HG03064 (cell line): ENCODE results near the gene ZGLP1.
"Not testable (repeated sequence)": the region's sequence is repeated elsewhere in the genome, so short reads cannot be mapped to it uniquely, and the experiment has no call there.

Experiments used
- ATAC-seq: cut with Tn5 transposase; IDR thresholded peaks from one replicate; pipeline ENCODE4 v1.9.1; 2021; ENCODE audit warnings: low read depth; ENCODE audit not compliant: unreplicated experiment

ZGLP1 gene

DNA sequence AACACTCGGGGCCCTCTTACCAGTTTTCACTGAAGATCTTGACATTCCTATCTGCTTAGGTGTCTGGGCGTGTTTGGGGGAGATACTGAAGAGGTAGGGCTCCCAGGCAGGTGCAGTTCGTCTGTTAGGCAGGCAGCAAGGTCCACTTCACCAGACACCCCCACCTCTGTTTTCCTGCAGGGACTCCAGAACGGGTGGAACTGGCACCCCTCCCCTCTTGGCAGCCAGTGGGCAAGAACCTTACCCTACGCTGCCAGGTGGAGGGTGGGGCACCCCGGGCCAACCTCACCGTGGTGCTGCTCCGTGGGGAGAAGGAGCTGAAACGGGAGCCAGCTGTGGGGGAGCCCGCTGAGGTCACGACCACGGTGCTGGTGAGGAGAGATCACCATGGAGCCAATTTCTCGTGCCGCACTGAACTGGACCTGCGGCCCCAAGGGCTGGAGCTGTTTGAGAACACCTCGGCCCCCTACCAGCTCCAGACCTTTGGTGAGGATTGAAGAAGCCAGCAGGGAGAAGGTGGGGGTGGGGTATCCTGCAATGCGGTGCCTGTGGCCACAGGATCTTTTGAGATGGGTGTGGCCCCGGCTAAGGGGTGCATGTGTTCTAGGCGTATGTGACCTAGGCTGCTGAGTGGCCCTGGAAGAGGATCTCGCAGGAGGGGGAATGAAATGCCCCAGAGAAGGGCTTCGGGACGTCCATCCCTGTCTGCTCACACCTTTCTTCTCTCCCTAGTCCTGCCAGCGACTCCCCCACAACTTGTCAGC is 26.1 kb downstream of the ZGLP1 start:
- ATAC-seq, result no peak

GRCh38 chr19:10282043-10282442 is 27.6 kb downstream of the ZGLP1 start:
- ATAC-seq, result not testable (repeated sequence)

DNA sequence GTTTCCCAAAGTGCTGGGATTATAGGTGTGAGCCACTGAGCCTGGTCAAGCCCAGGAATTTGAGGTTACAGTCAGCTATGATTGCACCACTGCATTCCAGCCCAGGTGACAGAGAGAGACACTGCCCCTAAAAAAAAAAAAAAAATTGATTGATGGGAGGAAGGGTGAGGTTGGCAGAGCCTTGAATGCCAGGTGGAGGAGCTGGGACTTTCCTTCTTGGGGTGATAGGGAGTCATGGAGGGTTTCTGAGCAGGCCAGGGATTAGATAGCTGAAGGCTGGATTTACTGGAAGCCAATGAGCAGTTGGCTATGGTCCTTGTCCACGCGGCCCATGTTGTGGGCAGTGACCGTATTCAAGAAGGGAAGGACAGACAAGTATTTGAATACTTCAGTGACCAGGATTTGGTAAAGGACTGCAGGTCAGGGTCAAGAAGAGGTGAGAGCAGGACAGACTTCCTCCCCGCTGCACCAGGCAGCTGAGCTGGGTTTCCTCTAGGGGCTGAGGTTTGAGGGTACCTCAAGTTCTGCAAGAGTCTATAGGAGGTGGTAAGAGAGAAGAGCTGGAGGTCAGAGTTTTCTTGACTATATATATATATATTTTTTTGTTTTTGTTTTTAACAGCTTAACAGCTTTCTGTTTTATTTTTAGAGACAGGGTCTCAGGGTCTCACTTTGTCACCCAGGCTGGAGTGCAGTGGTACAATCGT is 29.7 kb downstream of the ZGLP1 start:
- ATAC-seq, result no peak

DNA sequence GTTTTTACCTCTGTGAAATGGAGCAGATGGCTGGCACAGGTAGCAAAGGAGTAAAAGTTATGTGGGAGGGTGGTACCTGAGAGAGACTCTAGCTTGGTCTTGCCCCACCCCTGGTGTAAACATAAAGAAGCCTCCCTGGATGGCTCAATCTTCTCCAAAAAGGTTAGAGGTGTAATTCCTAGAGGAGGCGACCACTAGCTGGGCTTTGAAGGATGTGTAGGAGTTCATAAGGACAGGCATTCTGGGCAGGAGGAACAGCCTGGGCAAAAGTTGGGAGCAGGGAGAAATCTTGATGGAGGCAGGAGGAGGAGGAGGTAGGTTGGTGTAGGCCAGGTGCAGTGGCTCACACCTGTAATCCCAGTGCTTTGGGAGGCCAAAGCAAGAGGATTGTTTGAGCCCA is 30.7 kb downstream of the ZGLP1 start:
- no peak for ATAC-seq

GRCh38 chr19:10277795-10278589 is 31.6 kb downstream of the ZGLP1 start:
- no peak for ATAC-seq

DNA sequence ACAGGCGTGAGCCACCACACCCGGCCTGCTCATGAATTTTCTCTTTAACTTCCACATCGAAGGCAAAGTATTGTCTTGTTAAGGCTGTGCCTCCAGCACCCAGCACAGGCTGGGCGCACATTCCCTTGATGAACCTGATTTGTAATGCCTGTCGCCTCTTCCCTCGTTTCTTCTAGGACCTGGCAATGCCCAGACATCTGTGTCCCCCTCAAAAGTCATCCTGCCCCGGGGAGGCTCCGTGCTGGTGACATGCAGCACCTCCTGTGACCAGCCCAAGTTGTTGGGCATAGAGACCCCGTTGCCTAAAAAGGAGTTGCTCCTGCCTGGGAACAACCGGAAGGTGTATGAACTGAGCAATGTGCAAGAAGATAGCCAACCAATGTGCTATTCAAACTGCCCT is 35.0 kb downstream of the ZGLP1 start:
- ATAC-seq, result no peak

DNA sequence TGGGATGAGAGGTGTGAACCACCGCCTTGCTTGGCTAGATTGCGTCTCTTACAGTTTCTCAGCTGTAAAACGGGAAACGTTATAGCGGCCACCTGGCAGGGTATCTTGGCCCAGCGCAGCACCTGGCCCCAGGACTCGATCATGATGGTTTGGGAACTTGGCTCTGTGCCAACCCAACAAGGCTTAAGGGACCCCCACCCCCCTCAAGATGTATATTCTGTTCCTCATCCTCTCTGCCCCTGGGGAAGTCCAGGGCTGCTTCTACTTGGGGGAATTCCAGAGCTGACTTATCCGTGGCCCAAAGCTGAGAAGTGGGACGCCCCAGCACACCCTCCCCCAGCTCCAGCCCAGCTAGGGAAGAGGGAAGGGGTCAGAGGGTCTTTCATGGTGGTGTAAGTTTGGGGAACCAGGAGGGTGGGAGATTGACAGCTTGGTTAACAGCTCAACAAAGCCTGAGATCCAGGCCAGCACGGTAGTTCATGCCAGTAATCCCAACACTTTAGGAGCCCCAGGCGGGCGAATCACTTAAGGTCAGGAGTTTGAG is 38.0 kb downstream of the ZGLP1 start:
- ATAC-seq, result no peak

DNA sequence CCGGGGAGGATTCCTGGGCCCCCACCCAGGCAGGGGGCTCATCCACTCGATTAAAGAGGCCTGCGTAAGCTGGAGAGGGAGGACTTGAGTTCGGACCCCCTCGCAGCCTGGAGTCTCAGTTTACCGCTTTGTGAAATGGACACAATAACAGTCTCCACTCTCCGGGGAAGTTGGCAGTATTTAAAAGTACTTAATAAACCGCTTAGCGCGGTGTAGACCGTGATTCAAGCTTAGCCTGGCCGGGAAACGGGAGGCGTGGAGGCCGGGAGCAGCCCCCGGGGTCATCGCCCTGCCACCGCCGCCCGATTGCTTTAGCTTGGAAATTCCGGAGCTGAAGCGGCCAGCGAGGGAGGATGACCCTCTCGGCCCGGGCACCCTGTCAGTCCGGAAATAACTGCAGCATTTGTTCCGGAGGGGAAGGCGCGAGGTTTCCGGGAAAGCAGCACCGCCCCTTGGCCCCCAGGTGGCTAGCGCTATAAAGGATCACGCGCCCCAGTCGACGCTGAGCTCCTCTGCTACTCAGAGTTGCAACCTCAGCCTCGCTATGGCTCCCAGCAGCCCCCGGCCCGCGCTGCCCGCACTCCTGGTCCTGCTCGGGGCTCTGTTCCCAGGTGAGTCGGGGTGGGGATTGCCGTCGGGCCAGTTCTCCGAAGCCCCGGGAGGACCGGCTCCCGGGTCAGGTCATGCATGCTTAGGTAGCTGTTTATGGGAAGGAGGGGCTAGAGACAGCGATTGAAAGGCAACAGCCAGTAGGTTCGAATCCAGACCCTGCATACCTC is 38.8 kb downstream of the ZGLP1 start, which contains the start of gene ICAM1:
Gene ICAM1 (plus strand): TSS at position 505 of the 779 bp plus-strand sequence. CDS start 40 bp downstream, at position 545.
- no peak for ATAC-seq

DNA sequence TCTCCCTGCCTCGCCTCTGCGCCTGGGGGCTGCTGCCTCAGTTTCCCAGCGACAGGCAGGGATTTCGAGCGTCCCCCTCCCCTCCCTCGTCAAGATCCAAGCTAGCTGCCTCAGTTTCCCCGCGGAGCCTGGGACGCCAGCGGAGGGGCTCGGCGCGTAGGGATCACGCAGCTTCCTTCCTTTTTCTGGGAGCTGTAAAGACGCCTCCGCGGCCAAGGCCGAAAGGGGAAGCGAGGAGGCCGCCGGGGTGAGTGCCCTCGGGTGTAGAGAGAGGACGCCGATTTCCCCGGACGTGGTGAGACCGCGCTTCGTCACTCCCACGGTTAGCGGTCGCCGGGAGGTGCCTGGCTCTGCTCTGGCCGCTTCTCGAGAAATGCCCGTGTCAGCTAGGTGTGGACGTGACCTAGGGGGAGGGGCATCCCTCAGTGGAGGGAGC is 39.4 kb downstream of the ZGLP1 start:
- ATAC-seq, result no peak

DNA sequence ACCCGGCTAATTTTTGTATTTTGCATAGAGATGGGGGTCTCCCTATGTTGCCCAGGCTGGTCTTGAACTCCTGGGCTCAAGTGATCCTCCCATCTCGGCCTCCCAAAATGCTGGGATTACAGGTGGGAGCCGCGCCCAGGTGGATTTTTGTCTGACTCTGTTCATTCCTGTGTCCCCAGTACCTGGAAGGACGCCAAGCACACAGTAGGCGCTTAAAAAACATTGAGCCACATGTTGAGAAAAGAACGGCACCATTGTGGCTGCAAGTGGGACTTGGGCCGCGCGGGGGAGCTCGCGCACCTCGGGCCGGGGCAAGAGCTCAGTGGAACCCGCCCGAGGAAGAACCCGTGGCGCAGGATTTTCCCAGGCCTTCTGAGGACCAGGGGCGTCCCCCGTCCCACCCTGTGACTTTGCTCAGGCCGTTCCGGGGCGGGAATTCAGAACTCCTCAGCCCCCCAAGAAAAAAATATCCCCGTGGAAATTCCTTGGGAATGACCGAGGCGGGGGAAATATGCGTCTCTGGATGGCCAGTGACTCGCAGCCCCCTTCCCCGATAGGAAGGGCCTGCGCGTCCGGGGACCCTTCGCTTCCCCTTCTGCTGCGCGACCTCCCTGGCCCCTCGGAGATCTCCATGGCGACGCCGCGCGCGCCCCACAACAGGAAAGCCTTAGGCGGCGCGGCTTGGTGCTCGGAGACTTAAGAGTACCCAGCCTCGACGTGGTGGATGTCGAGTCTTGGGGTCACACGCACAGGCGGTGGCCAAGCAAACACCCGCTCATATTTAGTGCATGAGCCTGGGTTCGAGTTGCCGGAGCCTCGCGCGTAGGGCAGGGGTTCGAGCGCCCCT is 40.1 kb downstream of the ZGLP1 start:
- no peak for ATAC-seq

- ATAC-seq, result no peak
These were observed 41.5 kb downstream of the ZGLP1 start for GRCh38 chr19:10268071-10268470.

GRCh38 chr19:10266706-10267105 is 42.9 kb downstream of the ZGLP1 start:
- ATAC-seq, result no peak

DNA sequence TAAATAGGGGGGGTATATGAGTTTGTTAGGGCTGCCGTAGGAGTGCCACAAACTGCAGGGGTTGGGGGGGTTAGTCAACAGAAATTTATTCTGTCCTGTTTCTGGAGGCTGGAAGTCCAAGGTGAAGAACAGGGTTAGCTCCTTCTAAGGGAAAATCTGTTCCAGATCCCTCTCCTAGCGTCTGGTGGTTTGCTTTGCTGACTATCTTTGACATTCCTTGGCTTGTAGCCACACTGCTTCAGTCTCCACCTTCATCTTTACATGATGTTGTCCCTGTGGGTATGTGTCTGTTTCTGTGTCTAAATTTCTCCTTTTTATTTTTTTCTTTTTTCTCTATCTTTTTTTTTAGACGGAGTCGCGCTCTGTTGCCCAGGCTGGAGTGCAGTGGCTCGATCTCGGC is 46.8 kb downstream of the ZGLP1 start:
- ATAC-seq, result no peak

DNA sequence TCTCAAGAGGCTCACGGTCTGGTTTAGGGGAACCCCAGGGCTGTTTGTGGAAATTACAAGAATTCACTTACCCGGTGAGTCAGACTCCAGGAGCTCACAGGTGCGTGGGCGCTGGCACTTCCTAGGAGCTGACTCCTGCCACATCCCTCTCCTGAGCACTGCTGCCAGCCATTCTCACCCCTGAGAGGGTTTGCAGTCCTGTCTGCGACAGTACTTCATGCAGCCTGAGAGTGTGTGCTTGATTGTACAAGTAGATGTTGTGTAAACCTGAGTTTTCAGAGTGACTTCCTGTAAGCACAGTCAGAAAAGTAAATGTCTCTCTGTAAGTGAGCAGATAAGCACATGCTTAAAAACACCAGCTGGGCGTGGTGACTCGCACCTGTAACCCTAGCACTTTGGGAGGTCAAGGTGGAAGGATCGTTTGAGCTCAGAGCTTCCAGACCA is 49.5 kb downstream of the ZGLP1 start:
- no peak for ATAC-seq

DNA sequence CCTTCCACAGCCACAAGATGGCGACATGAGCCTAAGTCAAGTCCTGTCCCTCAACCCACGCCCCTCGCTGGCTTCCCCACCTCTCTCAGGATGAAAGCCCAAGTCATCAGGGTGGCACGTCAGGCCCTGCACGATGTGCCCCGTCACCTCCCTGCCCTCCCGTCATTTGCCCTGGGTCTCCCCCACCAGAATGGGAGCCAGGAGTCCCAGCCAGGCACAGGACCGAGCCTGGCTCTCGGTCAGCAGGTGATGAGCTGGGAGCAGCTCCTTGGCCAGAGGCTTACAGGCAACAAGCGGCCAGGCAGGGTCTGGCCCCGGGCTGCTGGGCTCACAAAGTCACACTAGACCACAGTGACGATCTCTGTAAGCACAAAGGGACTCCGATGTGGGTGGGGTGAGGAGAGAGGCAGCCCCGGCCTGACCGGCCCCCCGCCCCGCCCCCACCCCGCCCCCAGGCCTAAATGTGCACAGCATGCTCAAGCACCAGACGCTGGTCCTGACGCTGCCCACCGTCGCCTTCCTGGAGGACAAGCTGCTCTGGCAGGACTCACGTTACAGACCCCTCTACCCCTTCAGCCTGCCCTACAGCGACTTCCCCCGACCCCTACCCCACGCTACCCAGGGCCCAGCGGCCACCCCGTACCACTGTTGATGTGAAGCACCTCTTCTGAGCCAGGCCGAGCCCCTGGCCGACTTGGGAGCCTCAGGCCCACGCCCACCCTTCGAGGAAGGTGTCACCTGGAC is 50.3 kb downstream of the ZGLP1 start:
- ATAC-seq, result no peak

GRCh38 chr19:10258080-10258710 is 51.4 kb downstream of the ZGLP1 start:
- no peak for ATAC-seq

DNA sequence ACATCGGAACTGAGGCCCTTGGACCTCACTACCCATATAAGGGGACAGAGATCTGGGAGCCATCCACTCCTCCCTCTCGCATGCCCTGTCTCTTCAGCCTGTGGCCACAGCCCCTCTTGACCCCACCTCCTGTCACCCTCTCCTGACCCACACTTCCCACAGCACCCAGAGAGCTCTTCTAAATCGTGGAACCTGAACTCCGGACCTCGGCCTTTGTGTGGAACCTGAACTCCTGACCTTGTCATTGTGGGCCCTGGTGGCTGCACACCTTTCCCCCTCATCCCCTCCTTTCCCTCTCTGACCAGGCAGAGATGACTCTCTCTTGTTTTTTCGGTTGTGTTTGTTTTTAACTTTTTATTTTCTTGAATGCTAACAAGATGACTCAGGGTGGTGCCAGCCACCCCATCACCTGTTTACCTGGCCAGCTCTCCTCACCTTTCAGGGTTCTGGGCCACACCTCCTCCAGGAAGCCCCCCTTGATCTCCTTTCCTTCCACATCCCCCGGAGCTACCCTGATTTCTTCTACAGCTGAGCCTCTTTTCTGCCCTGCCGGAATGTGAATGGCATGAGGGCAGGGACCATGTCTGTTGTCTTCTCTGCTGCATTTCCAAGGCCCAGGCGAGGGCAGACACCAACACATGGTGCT is 52.5 kb downstream of the ZGLP1 start:
- ATAC-seq, result no peak

DNA sequence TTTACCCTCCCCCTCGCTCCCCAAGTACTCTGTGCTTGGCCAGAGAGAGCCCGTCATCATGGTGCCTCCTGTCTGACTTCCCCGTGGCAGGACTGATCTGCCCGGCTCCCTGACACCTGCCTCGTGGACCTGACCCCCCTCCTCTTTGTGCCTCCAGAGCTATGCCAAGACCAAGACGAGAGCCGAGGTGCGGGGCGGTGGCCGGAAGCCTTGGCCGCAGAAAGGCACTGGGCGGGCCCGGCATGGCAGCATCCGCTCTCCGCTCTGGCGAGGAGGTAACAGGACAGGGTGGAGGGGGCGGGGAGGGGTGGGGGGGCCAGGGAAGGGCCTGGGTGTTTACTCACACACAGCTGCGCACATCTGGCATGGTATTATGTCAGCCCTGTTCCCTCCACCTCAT is 53.1 kb downstream of the ZGLP1 start:
- no peak for ATAC-seq
